Pancreas (tissue), 10 donors: ENCODE measurements around the gene EIF4EBP2. TPM values are rescaled to one million over a fixed set of nuclear protein-coding genes. Genes with fewer than 3 reads are reported as not detected.

Source experiments
- ATAC-seq, 4 donors: fragments of 200-7000 bp; cut with Tn5 transposase; one replicate each; pipeline versions ENCODE4 v1.8.0 to v1.9.1; 2020; ENCODE audit warnings: mild to moderate bottlenecking in 4 of 4, moderate library complexity in 4 of 4
- DNase-seq, 6 donors: peaks; one replicate each; pipeline ENCODE4 v3.0.0-alpha.2; 2020
- FAIRE-seq: peaks from 2 replicates; lab custom pipeline; 2012; peaks lifted over from hg19 to GRCh38; lab: Jason Lieb, UNC
- H3K27ac ChIP-seq, 4 donors: fragments of 200-600 bp; sonication (generic); 1 replicate in 3 of 4; 2 replicates in 1 of 4; pipeline versions ENCODE4 v1.5.0 to v1.8.0; 2020
- H3K27me3 ChIP-seq, 4 donors: fragments of 200-600 bp; one replicate each; pipeline ENCODE4 v1.8.0; 2021
- H3K36me3 ChIP-seq, 3 donors: fragments of 200-600 bp; sonication (generic) in 1 of 3; one replicate each; pipeline versions ENCODE4 v1.5.0 to v1.8.0; 2020 to 2021
- H3K4me1 ChIP-seq, 3 donors: fragments of 200-600 bp; one replicate each; pipeline ENCODE4 v1.8.0; 2021
- H3K4me3 ChIP-seq, 4 donors: fragments of 200-600 bp; sonication (generic) in 2 of 4; one replicate each; pipeline versions ENCODE4 v1.5.0 to v1.8.0; 2020 to 2021
- H3K9me3 ChIP-seq, 4 donors: fragments of 200-600 bp; one replicate each; pipeline ENCODE4 v1.8.0; 2021
- CTCF ChIP-seq, 4 donors: fragments of 200-600 bp; sonication (generic) in 3 of 4; IDR thresholded peaks; one replicate each; pipeline versions ENCODE4 v1.5.0 to v1.8.0; 2021; ENCODE audit warnings: antibody characterized with exemption in 4 of 4
- WGBS, 2 donors: extraction: QIAGEN DNeasy Blood & Tissue Kit; methylation state at CpG; one replicate each; pipeline ENCODE4 v1.1.7; 2013; 5-methylcytosine and 5-hydroxymethylcytosine counted together
- intact Hi-C, 3 donors: fragments of 100-400 bp; cut with DNase I; formaldehyde crosslinking; loops; one replicate each; pipeline versions ENCODE4 v1.11.1 to v1.14.2; 2022
- polyA plus RNA-seq, 2 donors: library from polyadenylated mRNA; stranded (reverse); fragments of 200-250 nt; gene quantifications; one replicate each; pipeline ENCODE4 v1.2.3, GENCODE V29; 2013
- total RNA-seq, 6 donors: library from RNA; stranded (reverse); fragmentation: NEBNext Ultra II Directional in 4 of 6; extraction: Animal tissue kit (Norgen Biotek cat#: 25700) in 4 of 6; gene quantifications; one replicate each; pipeline versions ENCODE4 v1.2.1 to v1.2.4, GENCODE V29; 2021 to 2023
- donor health status: healthy with polysubstance abuse.
- donor health status: DM: no; HTN: no; CAD: no; lungs with moderate emphysema.
- donor health status: DM: no; HTN: no; CAD: no.
- donor health status: control.
- donor health status: control.
- donor health status: Bipolar disorder and iron deficiency.
- donor health status: DM: yes; HTN: yes; CAD: no.
- donor health status: DM: no; HTN: no; CAD: no.
- donor health status: DM: no; HTN: no; CAD: no.
- donor health status: DM: yes; HTN: yes; CAD: no.

EIF4EBP2 gene
- total and polyA plus RNA-seq, 8 donors: 12.5 to 43.5 (median 30.7) TPM

- Histone ChIP-seq H3K4me3 (peak overlapping the region; percentile 72 to 83 (median 76)), H3K4me1 (no peaks in the 10 kb centered on the region), H3K36me3 (no peaks in the 10 kb centered on the region), H3K9me3 (no peaks in the 10 kb centered on the region), H3K27ac (peak overlapping the region in 2 of 4 donors; percentile 9 to 54), H3K27me3 (no peaks in the 10 kb centered on the region)
- TF ChIP-seq CTCF (IDR thresholded peaks at IDR 0.05): no peak
- WGBS, 2 donors: 1 to 2% methylated on average over 57 to 61 of the region's 61 CpGs
- ATAC-seq (peak; percentile 31 to 51 (median 44)), DNase-seq (peak in 5 of 6 donors; percentile 32 to 84 (median 63)), FAIRE-seq (no peak)
- intact Hi-C loops: no loop called here
Observed at GRCh38 chr10:70381471-70382421, 22.2 kb upstream of the EIF4EBP2 start.

- Histone ChIP-seq H3K27ac (peak overlapping the region in 2 of 4 donors; percentile 71 to 72), H3K4me3 (no peak overlapping the region), H3K4me1 (peaks cover 0 to 10% (median 0%) of the 10 kb centered on the region in 3 donors), H3K36me3 (no peaks in the 10 kb centered on the region), H3K27me3 (no peaks in the 10 kb centered on the region), H3K9me3 (no peaks in the 10 kb centered on the region)
- WGBS, 2 donors: 17 to 18% methylated on average over 4 of the region's 4 CpGs
- FAIRE-seq (no peak), ATAC-seq (no peak), DNase-seq (no peak)
- no peak for TF ChIP-seq CTCF (IDR thresholded peaks at IDR 0.05)
- intact Hi-C loops: no loop called here
Observed at GRCh38 chr10:70391654-70392053, 12.3 kb upstream of the EIF4EBP2 start.

- no peak for FAIRE-seq
- Histone ChIP-seq H3K36me3 (no peaks in the 10 kb centered on the region), H3K27me3 (no peaks in the 10 kb centered on the region), H3K27ac (no peak overlapping the region), H3K4me1 (peaks cover 0 to 4% (median 0%) of the 10 kb centered on the region in 3 donors), H3K9me3 (no peaks in the 10 kb centered on the region), H3K4me3 (no peak overlapping the region)
- no peak for TF ChIP-seq CTCF (IDR thresholded peaks at IDR 0.05)
- intact Hi-C loops: no loop called here
- no peak for DNase-seq
- 73 to 74% methylated on average over 1 of the region's 1 CpG for WGBS, 2 donors
- ATAC-seq: no peak
Observed at GRCh38 chr10:70396140-70396539, 7.8 kb upstream of the EIF4EBP2 start.

- H3K27me3 ChIP-seq: no peaks in the 10 kb centered on the region
- TF ChIP-seq CTCF (IDR thresholded peaks at IDR 0.05): no peak
- intact Hi-C loops: no loop called here
- FAIRE-seq (no peak), DNase-seq (no peak), ATAC-seq (no peak)
- H3K4me3 ChIP-seq: no peak overlapping the region
- H3K27ac ChIP-seq: no peak overlapping the region
- H3K4me1 ChIP-seq: peaks cover 0 to 5% (median 0%) of the 10 kb centered on the region in 3 donors
- H3K36me3 ChIP-seq: no peaks in the 10 kb centered on the region
- no peaks in the 10 kb centered on the region for H3K9me3 ChIP-seq
- WGBS, 2 donors: 92 to 93% methylated on average over 3 of the region's 3 CpGs
Observed at GRCh38 chr10:70399177-70399576, 4.8 kb upstream of the EIF4EBP2 start.
